22Rv1 (cell line): ENCODE measurements around the gene TRIM67.
"Not testable (repeated sequence)": the region's sequence is repeated elsewhere in the genome, so short reads cannot be mapped to it uniquely, and the experiment has no call there.

Source experiments
- H3K27ac ChIP-seq: fragments of 450-650 bp; 2 replicates; pipeline ENCODE4 v1.5.1; 2017
- ZFX ChIP-seq: fragments of 450-650 bp; IDR thresholded peaks from 2 replicates; pipeline ENCODE4 v1.6.1; 2017; ENCODE audit warnings: antibody characterized with exemption, borderline replicate concordance
- TF ChIP-seq, protein P1 (sequence below): fragments of 450-650 bp; IDR thresholded peaks from 2 replicates; pipeline ENCODE4 v1.5.1; 2017; ENCODE audit warnings: mild to moderate bottlenecking

Gene TRIM67

DNA sequence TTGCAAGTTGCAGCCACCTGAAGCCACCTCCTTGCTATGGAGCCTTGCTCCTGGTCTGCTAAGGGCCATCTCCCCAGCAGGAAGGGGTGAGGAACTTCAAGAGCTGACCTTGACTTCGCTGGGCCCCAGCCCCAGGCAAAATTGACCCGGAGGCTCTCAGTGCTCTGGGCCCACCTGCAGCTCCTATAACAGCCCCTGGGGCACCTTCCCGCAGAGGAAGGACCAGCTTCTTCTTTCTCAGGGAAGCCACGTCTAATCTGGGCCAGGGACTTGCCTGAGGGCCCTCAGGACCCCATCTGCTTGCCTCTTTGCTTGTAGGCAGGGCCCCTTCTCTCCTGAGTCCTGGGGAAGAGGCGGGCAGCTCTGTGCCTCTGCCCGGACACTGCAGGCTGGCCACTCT lies 48.3 kb downstream of the TRIM67 start:
- TF ChIP-seq ZFX: no peak
- TF ChIP-seq, protein P1, sequence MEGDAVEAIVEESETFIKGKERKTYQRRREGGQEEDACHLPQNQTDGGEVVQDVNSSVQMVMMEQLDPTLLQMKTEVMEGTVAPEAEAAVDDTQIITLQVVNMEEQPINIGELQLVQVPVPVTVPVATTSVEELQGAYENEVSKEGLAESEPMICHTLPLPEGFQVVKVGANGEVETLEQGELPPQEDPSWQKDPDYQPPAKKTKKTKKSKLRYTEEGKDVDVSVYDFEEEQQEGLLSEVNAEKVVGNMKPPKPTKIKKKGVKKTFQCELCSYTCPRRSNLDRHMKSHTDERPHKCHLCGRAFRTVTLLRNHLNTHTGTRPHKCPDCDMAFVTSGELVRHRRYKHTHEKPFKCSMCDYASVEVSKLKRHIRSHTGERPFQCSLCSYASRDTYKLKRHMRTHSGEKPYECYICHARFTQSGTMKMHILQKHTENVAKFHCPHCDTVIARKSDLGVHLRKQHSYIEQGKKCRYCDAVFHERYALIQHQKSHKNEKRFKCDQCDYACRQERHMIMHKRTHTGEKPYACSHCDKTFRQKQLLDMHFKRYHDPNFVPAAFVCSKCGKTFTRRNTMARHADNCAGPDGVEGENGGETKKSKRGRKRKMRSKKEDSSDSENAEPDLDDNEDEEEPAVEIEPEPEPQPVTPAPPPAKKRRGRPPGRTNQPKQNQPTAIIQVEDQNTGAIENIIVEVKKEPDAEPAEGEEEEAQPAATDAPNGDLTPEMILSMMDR: no peak
- no peak overlapping the region for H3K27ac ChIP-seq

DNA sequence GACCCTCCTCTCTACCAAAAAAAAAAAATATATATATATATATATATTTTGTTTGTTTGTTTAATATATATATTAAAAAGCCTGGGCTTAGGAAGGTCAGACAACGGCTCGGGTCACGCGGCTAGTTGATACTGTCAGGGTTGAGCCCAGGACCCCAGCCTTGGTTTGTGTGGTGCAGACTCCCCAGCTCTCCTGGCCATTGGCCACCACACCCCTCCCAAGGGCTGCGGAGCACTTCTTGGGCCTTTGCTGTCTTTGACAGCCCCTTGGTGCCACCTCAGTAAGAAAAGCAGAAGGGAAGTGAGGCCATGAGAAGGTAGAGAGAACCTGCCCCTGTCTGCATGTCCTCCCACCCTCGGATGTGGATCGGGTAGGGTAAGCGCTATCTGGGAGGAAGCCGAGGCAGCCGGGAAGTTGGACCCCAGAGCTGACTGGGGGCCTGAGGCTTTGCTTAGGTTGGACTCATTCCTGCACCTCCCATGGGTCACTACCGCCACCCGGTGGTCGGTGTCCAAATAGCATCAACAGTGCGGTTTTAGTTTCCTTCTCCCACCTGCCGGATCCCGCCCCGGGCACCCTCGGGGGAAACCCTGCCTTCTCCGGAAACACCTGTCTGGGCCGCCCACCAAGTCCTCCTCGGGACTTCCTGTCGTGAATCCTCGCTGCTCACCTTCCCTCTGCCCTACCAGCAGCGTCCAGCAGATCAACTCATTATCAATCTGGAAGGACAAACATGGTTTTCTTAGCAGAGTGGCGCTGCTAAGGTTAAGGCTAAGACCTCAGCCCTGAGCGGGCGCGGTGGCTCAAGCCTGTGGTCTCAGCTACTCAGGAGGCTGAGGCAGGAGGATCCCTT lies 49.4 kb downstream of the TRIM67 start:
- no peak overlapping the region for H3K27ac ChIP-seq
- TF ChIP-seq ZFX: no peak
- TF ChIP-seq, protein P1: peak; percentile 98

DNA sequence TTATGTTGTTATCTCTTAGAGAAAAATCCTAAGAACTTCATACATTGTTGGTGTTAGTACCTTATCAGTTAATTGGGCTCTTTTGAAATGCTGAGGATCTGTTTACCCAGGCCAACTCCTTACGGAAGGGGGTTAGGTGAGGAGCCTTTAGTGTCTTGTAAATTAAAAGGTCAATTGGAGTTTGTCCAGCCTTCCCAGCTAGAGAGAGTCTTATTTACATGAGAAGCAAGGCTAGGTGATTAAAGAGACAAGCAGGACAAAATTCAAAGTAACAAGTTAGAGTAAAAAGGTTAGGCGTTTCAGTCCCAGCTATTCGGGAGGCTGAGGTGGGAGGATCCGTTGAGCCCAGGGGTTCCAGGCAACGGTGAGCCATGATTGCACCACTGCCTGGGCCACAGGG lies 50.4 kb downstream of the TRIM67 start:
- not testable (repeated sequence) for H3K27ac ChIP-seq

DNA sequence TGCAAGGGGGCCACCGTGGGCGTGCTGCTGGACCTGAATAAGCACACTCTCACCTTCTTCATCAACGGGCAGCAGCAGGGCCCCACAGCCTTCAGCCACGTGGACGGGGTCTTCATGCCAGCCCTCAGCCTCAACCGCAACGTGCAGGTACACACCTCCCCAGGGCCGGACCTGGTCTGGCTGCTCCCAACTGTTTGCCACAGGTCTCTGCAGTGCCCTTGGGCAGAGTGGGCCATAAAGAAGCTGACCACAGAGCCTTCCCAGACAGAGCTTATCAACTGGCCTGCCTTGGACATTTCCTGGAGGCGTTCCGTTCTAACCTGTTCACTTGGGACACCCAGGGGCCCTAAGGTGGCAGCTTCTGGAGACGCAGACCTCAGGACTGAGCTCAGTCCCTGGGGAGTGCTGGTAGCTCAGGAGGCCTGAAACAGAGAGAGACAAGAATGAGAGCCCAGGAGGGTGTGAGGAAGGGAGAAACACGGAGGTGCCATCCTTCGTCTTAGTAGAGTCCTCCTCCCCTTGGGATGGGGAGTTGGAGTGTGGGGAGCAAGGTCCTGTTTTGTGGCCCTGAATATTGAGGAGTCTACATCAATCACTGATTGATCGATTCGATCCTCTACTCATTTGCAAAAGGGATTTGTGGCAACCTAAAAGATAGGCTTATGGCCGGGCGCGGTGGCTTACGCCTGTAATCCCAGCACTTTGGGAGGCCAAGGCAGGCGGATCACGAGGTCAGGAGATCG lies 52.1 kb downstream of the TRIM67 start:
- no peak overlapping the region for H3K27ac ChIP-seq
- TF ChIP-seq ZFX: no peak
- TF ChIP-seq, protein P1: no peak

DNA sequence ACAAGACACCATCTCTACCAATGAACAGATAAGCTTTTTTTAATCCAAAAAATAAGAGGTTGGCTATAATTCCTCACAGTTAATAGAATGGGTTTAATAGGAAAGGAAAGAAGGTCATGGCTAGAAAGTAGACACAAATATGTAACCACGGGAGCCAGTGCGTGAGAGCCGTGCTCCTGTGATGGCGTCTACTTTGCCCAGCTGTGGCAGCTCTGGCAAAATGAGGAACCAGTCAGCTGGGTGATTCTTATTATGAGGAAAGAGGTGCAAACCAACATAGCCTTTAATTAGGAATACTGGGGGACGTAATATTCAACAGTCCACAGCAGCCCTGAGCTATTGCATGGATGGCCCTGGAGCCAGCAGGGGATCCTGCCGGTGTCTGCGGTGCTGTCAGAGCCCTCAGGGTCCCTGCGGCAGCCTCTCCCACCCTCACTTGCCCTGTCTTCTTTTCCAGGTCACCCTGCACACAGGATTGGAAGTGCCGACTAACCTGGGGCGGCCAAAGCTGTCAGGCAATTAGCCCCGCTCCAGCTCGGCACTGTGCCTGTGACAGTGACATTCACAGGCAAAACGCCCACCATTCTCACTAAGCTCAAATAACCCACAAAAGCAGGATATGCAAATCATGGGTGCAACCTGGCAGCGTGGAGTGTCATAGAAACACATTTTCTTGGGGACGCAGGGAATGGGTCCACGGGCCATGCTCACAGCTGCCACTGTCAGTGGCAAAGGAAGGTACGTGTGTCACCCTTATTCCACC lies 53.2 kb downstream of the TRIM67 start:
- H3K27ac ChIP-seq: no peak overlapping the region
- TF ChIP-seq, protein P1: no peak
- TF ChIP-seq ZFX: no peak

DNA sequence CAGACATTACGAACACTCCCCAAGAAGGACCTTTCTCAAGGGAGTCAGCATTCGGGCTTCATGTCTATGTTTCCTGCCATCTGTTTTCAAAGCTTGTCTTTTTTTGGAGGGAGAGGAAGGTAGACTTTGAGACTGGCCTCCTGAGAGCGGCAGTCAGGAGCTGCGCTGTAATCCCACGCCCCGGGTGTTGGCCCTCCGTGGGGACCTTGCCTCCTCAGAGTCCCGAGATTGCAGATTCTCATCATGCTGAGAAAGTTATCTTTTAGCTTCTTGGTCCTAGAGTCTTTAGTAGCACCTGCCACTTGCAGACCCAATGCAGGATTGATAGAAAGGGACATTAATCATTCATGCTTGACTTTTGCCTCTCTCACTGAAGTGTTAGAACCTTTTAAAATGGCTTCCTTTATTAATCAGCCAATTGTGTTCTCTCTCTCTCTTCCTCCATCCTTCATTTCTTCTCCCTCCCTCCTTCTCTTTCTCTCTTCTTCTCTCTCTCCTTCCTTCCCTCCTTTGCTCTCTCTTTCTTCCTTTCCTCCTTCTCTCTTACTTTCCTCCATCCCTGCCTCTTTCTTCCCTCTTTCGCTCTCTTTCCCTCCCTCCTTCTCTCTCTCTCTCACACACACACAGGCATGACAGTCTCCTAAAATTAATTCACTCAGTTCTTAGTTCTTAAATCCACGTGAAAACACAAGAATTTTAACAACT lies 54.0 kb downstream of the TRIM67 start:
- H3K27ac ChIP-seq: no peak overlapping the region
- TF ChIP-seq, protein P1: no peak
- no peak for TF ChIP-seq ZFX

DNA sequence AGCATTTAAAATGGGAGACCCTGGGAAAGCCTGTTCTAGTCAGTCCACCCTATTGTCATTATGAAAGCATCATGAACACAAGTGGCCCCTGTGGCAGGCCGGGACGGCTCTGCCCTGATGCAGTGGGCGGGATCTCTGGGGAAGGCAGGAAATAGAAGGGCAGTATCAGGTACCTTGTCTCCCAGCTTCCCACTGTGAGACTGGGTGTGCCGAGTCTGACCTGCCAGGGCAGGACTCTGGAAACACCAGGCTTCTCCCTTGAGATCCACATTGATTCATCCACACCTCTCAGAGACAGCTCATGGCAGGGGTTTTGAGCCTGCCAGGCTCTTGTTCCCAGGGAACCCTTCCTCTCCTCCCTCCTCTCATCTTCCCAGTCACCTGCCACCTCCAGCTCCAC lies 54.6 kb downstream of the TRIM67 start:
- TF ChIP-seq ZFX: no peak
- TF ChIP-seq, protein P1: no peak
- H3K27ac ChIP-seq: no peak overlapping the region
